ENCODE results near the gene BAZ2B.

GRCh38 chr2:159438284-159438683, 178.1 kb downstream of the BAZ2B start:
- TF ChIP-seq POLR2A (IDR thresholded peaks at IDR 0.05; ENCODE audit: borderline replicate concordance, extremely low read depth, insufficient read depth, insufficient read length): no peak
- no peak for TF ChIP-seq CTCF (IDR thresholded peaks at IDR 0.05 in 2 of 3, conservative IDR thresholded peaks at IDR 0.05 in 1 of 3; ENCODE audit: borderline replicate concordance in 1 of 3, insufficient read depth in 1 of 3, low read depth in 2 of 3, low read length in 2 of 3)
- TF ChIP-seq ZBTB33 (IDR thresholded peaks at IDR 0.05; ENCODE audit: extremely low read depth, insufficient replicate concordance, low read length): no peak
- TF ChIP-seq POLR2AphosphoS5 (IDR thresholded peaks at IDR 0.05; ENCODE audit: low read depth, low read length): no peak
- TF ChIP-seq ZNF274 (IDR thresholded peaks at IDR 0.05; ENCODE audit: low read depth, low read length): no peak
- TF ChIP-seq ATF3 (IDR thresholded peaks at IDR 0.05): no peak
- TF ChIP-seq MAX (IDR thresholded peaks at IDR 0.05): no peak
- no peak for TF ChIP-seq RAD21 (IDR thresholded peaks at IDR 0.05; ENCODE audit: low read depth)
- no peak for TF ChIP-seq EZH2 (IDR thresholded peaks at IDR 0.05)
- TF ChIP-seq SIN3A (IDR thresholded peaks at IDR 0.05; ENCODE audit: low read depth): no peak
- TF ChIP-seq REST (IDR thresholded peaks at IDR 0.05; ENCODE audit: low read depth): no peak
- TF ChIP-seq EZH2phosphoT487 (IDR thresholded peaks at IDR 0.05; ENCODE audit: borderline replicate concordance): no peak
- TF ChIP-seq ELF1 (IDR thresholded peaks at IDR 0.05; ENCODE audit: borderline replicate concordance, low read depth): no peak
- no peak for TF ChIP-seq ZFX (IDR thresholded peaks at IDR 0.05)
